Ovary (tissue), 3 donors: Measurements from ENCODE around the gene LHX6.

Source experiments
- POLR2A ChIP-seq: fragments of 450-650 bp; IDR thresholded peaks from one replicate; pipeline ENCODE4 v1.6.1; 2017; ENCODE audit warnings: antibody characterized with exemption, mild to moderate bottlenecking, moderate library complexity
- TF ChIP-seq, protein P1 (sequence below), 3 donors: fragments of 450-650 bp in 2 of 3; fragments of 200-600 bp in 1 of 3; IDR thresholded peaks; one replicate each; pipeline versions ENCODE4 v1.5.1 to v1.8.0; 2016 to 2022; ENCODE audit warnings: antibody characterized with exemption in 3 of 3, mild to moderate bottlenecking in 1 of 3
- donor health status: DM: no; HTN: no; CAD: no.

DNA sequence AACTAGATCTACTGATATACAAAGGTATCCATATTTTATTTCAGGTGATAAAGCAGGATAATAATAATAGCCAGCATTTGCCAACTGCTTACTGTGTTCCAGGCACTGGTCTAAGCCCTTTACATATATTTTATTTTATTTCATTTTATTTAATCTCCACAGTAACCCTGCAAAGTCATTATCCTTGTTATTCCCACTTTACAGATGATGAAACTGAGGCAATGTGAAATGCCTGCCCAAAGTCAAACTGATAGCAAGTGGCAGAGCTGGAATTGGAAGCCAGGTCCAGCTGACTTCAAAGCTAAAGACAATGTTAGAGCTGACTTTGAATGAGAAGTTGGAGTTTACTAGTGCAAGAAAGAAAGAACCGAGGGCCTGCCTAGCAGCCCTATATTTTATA lies 44.2 kb downstream of the LHX6 start:
- TF ChIP-seq, protein P1, sequence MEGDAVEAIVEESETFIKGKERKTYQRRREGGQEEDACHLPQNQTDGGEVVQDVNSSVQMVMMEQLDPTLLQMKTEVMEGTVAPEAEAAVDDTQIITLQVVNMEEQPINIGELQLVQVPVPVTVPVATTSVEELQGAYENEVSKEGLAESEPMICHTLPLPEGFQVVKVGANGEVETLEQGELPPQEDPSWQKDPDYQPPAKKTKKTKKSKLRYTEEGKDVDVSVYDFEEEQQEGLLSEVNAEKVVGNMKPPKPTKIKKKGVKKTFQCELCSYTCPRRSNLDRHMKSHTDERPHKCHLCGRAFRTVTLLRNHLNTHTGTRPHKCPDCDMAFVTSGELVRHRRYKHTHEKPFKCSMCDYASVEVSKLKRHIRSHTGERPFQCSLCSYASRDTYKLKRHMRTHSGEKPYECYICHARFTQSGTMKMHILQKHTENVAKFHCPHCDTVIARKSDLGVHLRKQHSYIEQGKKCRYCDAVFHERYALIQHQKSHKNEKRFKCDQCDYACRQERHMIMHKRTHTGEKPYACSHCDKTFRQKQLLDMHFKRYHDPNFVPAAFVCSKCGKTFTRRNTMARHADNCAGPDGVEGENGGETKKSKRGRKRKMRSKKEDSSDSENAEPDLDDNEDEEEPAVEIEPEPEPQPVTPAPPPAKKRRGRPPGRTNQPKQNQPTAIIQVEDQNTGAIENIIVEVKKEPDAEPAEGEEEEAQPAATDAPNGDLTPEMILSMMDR (IDR thresholded peaks at IDR 0.05) = no peak
- TF ChIP-seq POLR2A = no peak
